H1 (cell line): ENCODE results near the gene C18orf63. TPM values are rescaled to one million over a fixed set of nuclear protein-coding genes. Genes with fewer than 3 reads are reported as not detected.

Experiments
- CTCF ChIA-PET: fragments of 300-600 bp; sonication (Branson Sonifier 250); formaldehyde crosslinking; loops from one replicate; lab custom pipeline; 2021; ENCODE audit not compliant: partially characterized antibody; lab: Charles Lee
- POLR2A ChIA-PET: fragments of 300-600 bp; sonication (Branson Sonifier 250); formaldehyde crosslinking; loops from one replicate; lab custom pipeline; 2021; ENCODE audit warnings: inconsistent platforms; ENCODE audit not compliant: partially characterized antibody; lab: Charles Lee
- DNase-seq, 2 experiments: peaks; one replicate each; pipeline versions ENCODE4 v3.0.0 to v3.0.0-alpha.2; 2010 to 2022; ENCODE audit warnings: low spot score in 2 of 2, low read depth in 1 of 2, mixed read lengths in 1 of 2
- FAIRE-seq: peaks from 2 replicates; lab custom pipeline; 2011; peaks lifted over from hg19 to GRCh38; lab: Jason Lieb, UNC
- H2AFZ ChIP-seq: 2 replicates; pipeline ENCODE4 v1.8.1; 2012; ENCODE audit warnings: low read length, inconsistent platforms
- H2AK5ac ChIP-seq: 2 replicates; pipeline ENCODE4 v1.6.1; 2013; ENCODE audit warnings: low read depth, low read length
- H2BK120ac ChIP-seq: replicated peaks from 2 replicates; pipeline ENCODE3; 2013; ENCODE audit warnings: low read depth, low read length, inconsistent platforms
- H2BK12ac ChIP-seq: 2 replicates; pipeline ENCODE4 v1.6.1; 2013; ENCODE audit warnings: low read depth, low read length
- H2BK15ac ChIP-seq: 2 replicates; pipeline ENCODE4 v1.6.1; 2013; ENCODE audit warnings: low read length
- H2BK20ac ChIP-seq: 2 replicates; pipeline ENCODE4 v1.6.1; 2013; ENCODE audit warnings: low read length
- H2BK5ac ChIP-seq: 2 replicates; pipeline ENCODE4 v1.6.1; 2013; ENCODE audit warnings: low read depth, low read length
- H3K14ac ChIP-seq: 2 replicates; pipeline ENCODE4 v1.6.1; 2013; ENCODE audit warnings: inconsistent platforms; ENCODE audit not compliant: insufficient read length
- H3K18ac ChIP-seq: 2 replicates; pipeline ENCODE4 v1.6.1; 2013; ENCODE audit warnings: low read length; ENCODE audit errors: extremely low read depth
- H3K23ac ChIP-seq: 2 replicates; pipeline ENCODE4 v1.6.1; 2013; ENCODE audit warnings: inconsistent platforms; ENCODE audit not compliant: insufficient read length
- H3K23me2 ChIP-seq: 2 replicates; pipeline ENCODE4 v1.6.1; 2013; ENCODE audit warnings: low read depth, low read length
- H3K27ac ChIP-seq: 2 replicates; pipeline ENCODE4 v1.6.1; 2011; ENCODE audit warnings: low read depth, low read length, inconsistent platforms
- H3K27me3 ChIP-seq, 4 experiments: replicated peaks in 1 of 4; 1 replicate in 1 of 4; 2 replicates in 3 of 4; pipeline versions ENCODE4 v1.6.1 to v1.8.1; 2011 to 2013; ENCODE audit warnings: low read length in 3 of 4, mild to moderate bottlenecking in 3 of 4, inconsistent platforms in 2 of 4, mixed read lengths in 2 of 4, moderate library complexity in 1 of 4; ENCODE audit not compliant: control insufficient read depth in 3 of 4, insufficient read depth in 3 of 4; ENCODE audit errors: extremely low read depth in 1 of 4
- H3K36me3 ChIP-seq, 4 experiments: 2 replicates each; pipeline versions ENCODE4 v1.6.1 to v1.8.1; 2011 to 2013; ENCODE audit warnings: mild to moderate bottlenecking in 4 of 4, low read length in 3 of 4, moderate library complexity in 2 of 4, control low read depth in 1 of 4, inconsistent platforms in 1 of 4; ENCODE audit not compliant: insufficient read depth in 4 of 4, control insufficient read depth in 2 of 4
- H3K4ac ChIP-seq: replicated peaks from 2 replicates; pipeline ENCODE3; 2013; ENCODE audit warnings: low read length, low read depth, mixed read lengths, inconsistent platforms; ENCODE audit not compliant: insufficient read length
- H3K4me1 ChIP-seq, 4 experiments: replicated peaks in 1 of 4; 1 replicate in 1 of 4; 2 replicates in 3 of 4; pipeline versions ENCODE4 v1.6.1 to v1.8.1; 2011 to 2013; ENCODE audit warnings: low read length in 3 of 4, inconsistent platforms in 2 of 4, mixed read lengths in 1 of 4; ENCODE audit not compliant: insufficient read depth in 4 of 4, control insufficient read depth in 3 of 4
- H3K4me2 ChIP-seq, 2 experiments: 2 replicates each; pipeline versions ENCODE4 v1.6.1 to v1.8.1; 2011 to 2013; ENCODE audit warnings: low read depth in 2 of 2, low read length in 2 of 2, control low read depth in 1 of 2, inconsistent platforms in 1 of 2, mild to moderate bottlenecking in 1 of 2; ENCODE audit not compliant: insufficient read depth in 1 of 2
- H3K4me3 ChIP-seq, 4 experiments: fragments of 200-600, 300-600 bp in 1 of 4; sonication (generic), shearing (Covaris generic), sonication (Bioruptor Twin) in 1 of 4; 2 replicates each; pipeline versions ENCODE4 v1.5.1 to v1.8.1; 2011 to 2016; ENCODE audit warnings: low read length in 4 of 4, low read depth in 3 of 4, control low read depth in 2 of 4, inconsistent platforms in 2 of 4, mild to moderate bottlenecking in 2 of 4, mixed read lengths in 1 of 4, moderate library complexity in 1 of 4; ENCODE audit not compliant: insufficient read depth in 2 of 4; ENCODE audit errors: extremely low read depth in 1 of 4
- H3K56ac ChIP-seq: replicated peaks from 2 replicates; pipeline ENCODE3; 2013; ENCODE audit warnings: low read depth, mild to moderate bottlenecking, mixed read lengths, low read length, inconsistent platforms; ENCODE audit not compliant: insufficient read length
- H3K79me1 ChIP-seq: 2 replicates; pipeline ENCODE4 v1.6.1; 2013; ENCODE audit warnings: low read depth, low read length, control low read depth
- H3K79me2 ChIP-seq, 2 experiments: 2 replicates each; pipeline versions ENCODE4 v1.6.1 to v1.8.1; 2012 to 2013; ENCODE audit warnings: low read length in 2 of 2, mild to moderate bottlenecking in 2 of 2, inconsistent platforms in 1 of 2; ENCODE audit not compliant: insufficient read depth in 2 of 2, control insufficient read depth in 1 of 2
- H3K9ac ChIP-seq, 4 experiments: replicated peaks in 1 of 4; 1 replicate in 1 of 4; 2 replicates in 3 of 4; pipeline versions ENCODE4 v1.6.1 to v1.8.1; 2011 to 2013; ENCODE audit warnings: low read depth in 3 of 4, low read length in 3 of 4, control low read depth in 2 of 4, mild to moderate bottlenecking in 2 of 4, moderate library complexity in 2 of 4, inconsistent platforms in 1 of 4; ENCODE audit errors: extremely low read depth in 1 of 4
- H3K9me3 ChIP-seq, 2 experiments: 2 replicates each; pipeline versions ENCODE4 v1.6.1 to v1.8.1; 2012 to 2013; ENCODE audit warnings: mild to moderate bottlenecking in 2 of 2, moderate library complexity in 2 of 2, control low read depth in 1 of 2, inconsistent platforms in 1 of 2, low read depth in 1 of 2, low read length in 1 of 2, mixed read lengths in 1 of 2; ENCODE audit not compliant: insufficient read depth in 2 of 2
- H4K20me1 ChIP-seq, 2 experiments: replicated peaks in 1 of 2; 2 replicates each; pipeline versions ENCODE3 to v1.8.1; 2011 to 2013; ENCODE audit warnings: inconsistent platforms in 2 of 2, low read length in 2 of 2, mild to moderate bottlenecking in 1 of 2; ENCODE audit not compliant: insufficient read depth in 2 of 2, control insufficient read depth in 1 of 2
- H4K5ac ChIP-seq: 2 replicates; pipeline ENCODE4 v1.6.1; 2013; ENCODE audit warnings: low read length, low read depth, mixed read lengths, inconsistent platforms; ENCODE audit not compliant: insufficient read length
- H4K8ac ChIP-seq: 2 replicates; pipeline ENCODE4 v1.8.0; 2013; ENCODE audit warnings: mild to moderate bottlenecking, moderate library complexity, low read length, inconsistent platforms; ENCODE audit not compliant: insufficient read depth; ENCODE audit errors: extremely low read depth
- H4K91ac ChIP-seq: replicated peaks from 2 replicates; pipeline ENCODE3; 2013; ENCODE audit warnings: low read length, mixed read lengths, inconsistent platforms; ENCODE audit not compliant: insufficient read length
- BRCA1 ChIP-seq: IDR thresholded peaks from 2 replicates; pipeline ENCODE4 v1.6.1; 2012; ENCODE audit warnings: low read depth, low read length, improper control_type of control experiment
- CEBPB ChIP-seq: IDR thresholded peaks from 2 replicates; pipeline ENCODE4 v1.6.1; 2012; ENCODE audit warnings: low read depth, low read length
- CHD2 ChIP-seq: IDR thresholded peaks from 2 replicates; pipeline ENCODE4 v1.6.1; 2012; ENCODE audit warnings: low read length, improper control_type of control experiment
- FOSL1 ChIP-seq: IDR thresholded peaks from 2 replicates; pipeline ENCODE4 v1.6.1; 2011; ENCODE audit warnings: mild to moderate bottlenecking, low read depth, low read length, moderate library complexity; ENCODE audit not compliant: insufficient read depth
- KDM1A ChIP-seq: fragments of 200-600, 300-600 bp; sonication (generic); IDR thresholded peaks from 2 replicates; pipeline ENCODE4 v1.7.1; 2016; ENCODE audit warnings: mild to moderate bottlenecking, low read length, borderline replicate concordance
- KDM4A ChIP-seq: IDR thresholded peaks from one replicate; pipeline ENCODE4 v1.7.1; 2012; ENCODE audit warnings: low read depth, mild to moderate bottlenecking, moderate library complexity, low read length, inconsistent platforms; ENCODE audit not compliant: severe bottlenecking
- POLR2A ChIP-seq, 2 experiments: IDR thresholded peaks; 1 replicate in 1 of 2; 2 replicates in 1 of 2; pipeline ENCODE4 v1.6.1; 2011; ENCODE audit warnings: low read depth in 2 of 2, low read length in 2 of 2, mild to moderate bottlenecking in 2 of 2; ENCODE audit errors: control extremely low read depth in 1 of 2
- POU5F1 ChIP-seq: IDR thresholded peaks from 2 replicates; pipeline ENCODE4 v1.6.1; 2011; ENCODE audit warnings: low read depth, mild to moderate bottlenecking, low read length, moderate library complexity
- RFX5 ChIP-seq: IDR thresholded peaks from 2 replicates; pipeline ENCODE4 v1.6.1; 2011; ENCODE audit warnings: low read depth, low read length, improper control_type of control experiment, borderline replicate concordance
- RNF2 ChIP-seq: fragments of 200-900, 300-1000 bp; sonication (generic); IDR thresholded peaks from 2 replicates; pipeline ENCODE4 v1.7.1; 2016; ENCODE audit warnings: borderline replicate concordance, low read depth, mild to moderate bottlenecking, antibody characterized with exemption, low read length; ENCODE audit not compliant: poor library complexity, severe bottlenecking; ENCODE audit errors: missing control alignments
- RXRA ChIP-seq: IDR thresholded peaks from 2 replicates; pipeline ENCODE4 v1.6.1; 2011; ENCODE audit warnings: low read depth, mild to moderate bottlenecking, low read length, moderate library complexity; ENCODE audit not compliant: insufficient read depth
- SIX5 ChIP-seq: IDR thresholded peaks from 2 replicates; pipeline ENCODE4 v1.6.1; 2011; ENCODE audit warnings: mild to moderate bottlenecking, low read depth, low read length
- SP4 ChIP-seq: IDR thresholded peaks from 2 replicates; pipeline ENCODE4 v1.6.1; 2012; ENCODE audit warnings: low read length, inconsistent platforms
- WGBS, 2 experiments: shearing (Covaris generic) in 1 of 2; methylation state at CpG; one replicate each; pipeline versions ENCODE4 v1.1.6 to v1.1.7; 2013 to 2015; ENCODE audit warnings: low lambda C conversion rate in 2 of 2, mixed read lengths in 2 of 2, inconsistent platforms in 1 of 2, low coverage in 1 of 2, missing lambda C conversion rate in 1 of 2; ENCODE audit not compliant: insufficient replicate concordance in 2 of 2, insufficient coverage in 1 of 2, insufficient read length in 1 of 2; ENCODE audit errors: extremely low coverage in 1 of 2, missing lambda C conversion rate in 1 of 2; 5-methylcytosine and 5-hydroxymethylcytosine counted together
- polyA plus RNA-seq, 7 experiments: library from polyadenylated mRNA; depleted of rRNA in 3 of 7; stranded (reverse) in 5 of 7; unstranded in 2 of 7; fragments of >200 nt in 5 of 7; fragments of 200-250 nt in 2 of 7; gene quantifications; 1 replicate in 5 of 7; 2 replicates in 1 of 7; 4 replicates in 1 of 7; pipeline versions ENCODE4 v1.2.1 to v1.2.3, GENCODE V29; 2011 to 2013; ENCODE audit warnings: missing spikeins in 2 of 7, mixed read lengths in 2 of 7
- total RNA-seq: library from RNA; stranded (reverse); fragmentation: NEBNext Ultra II Directional; extraction: Animal tissue kit (Norgen Biotek cat#: 25700); gene quantifications from 2 replicates; pipeline ENCODE4 v1.2.1, GENCODE V29; 2021
- TF ChIP-seq, protein P1 (sequence below): IDR thresholded peaks from 2 replicates; pipeline ENCODE4 v1.6.1; 2011; ENCODE audit warnings: low read length, improper control_type of control experiment

Gene C18orf63
- total and polyA plus RNA-seq, 2 of the 8 experiments (the other 6 are each of a cell fraction or from before 2014, with no cell fraction given): not detected

DNA sequence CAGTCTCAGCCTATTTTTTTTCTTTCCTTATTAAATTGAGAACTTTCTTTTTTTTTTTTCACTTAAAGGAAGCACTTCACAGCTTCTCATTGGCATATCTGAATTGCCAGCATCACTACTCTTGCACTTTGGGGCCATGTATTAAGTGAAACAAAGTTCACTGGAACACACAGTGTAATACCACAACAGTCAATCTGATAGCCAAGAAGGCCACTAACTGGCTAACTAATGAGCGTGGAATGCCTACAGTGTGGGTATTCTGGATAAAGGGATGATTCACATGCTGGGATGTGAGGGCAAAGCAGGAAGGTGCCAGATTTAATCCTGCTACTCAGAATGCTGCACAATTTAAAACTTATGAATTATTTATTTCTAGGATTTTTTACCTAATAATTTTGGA lies 11.7 kb upstream of the C18orf63 start:
- no peak overlapping the region for H3K23ac ChIP-seq
- TF ChIP-seq, protein P1, sequence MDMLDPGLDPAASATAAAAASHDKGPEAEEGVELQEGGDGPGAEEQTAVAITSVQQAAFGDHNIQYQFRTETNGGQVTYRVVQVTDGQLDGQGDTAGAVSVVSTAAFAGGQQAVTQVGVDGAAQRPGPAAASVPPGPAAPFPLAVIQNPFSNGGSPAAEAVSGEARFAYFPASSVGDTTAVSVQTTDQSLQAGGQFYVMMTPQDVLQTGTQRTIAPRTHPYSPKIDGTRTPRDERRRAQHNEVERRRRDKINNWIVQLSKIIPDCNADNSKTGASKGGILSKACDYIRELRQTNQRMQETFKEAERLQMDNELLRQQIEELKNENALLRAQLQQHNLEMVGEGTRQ: no peak
- no peak for TF ChIP-seq KDM1A
- no peak for TF ChIP-seq CHD2
- no peak for TF ChIP-seq POU5F1
- TF ChIP-seq RXRA: no peak
- no peak for TF ChIP-seq RNF2
- no peak for TF ChIP-seq RFX5
- no peak for TF ChIP-seq CEBPB
- TF ChIP-seq SIX5: no peak
- TF ChIP-seq POLR2A (IDR thresholded peaks at IDR 0.05; ENCODE audit: control extremely low read depth in 1 of 2, low read depth in 2 of 2, low read length in 2 of 2): no peak
- no peak for TF ChIP-seq KDM4A
- TF ChIP-seq FOSL1: no peak
- TF ChIP-seq SP4: no peak
- no peak for TF ChIP-seq BRCA1

More for the DNA sequence above, 11.7 kb upstream of the C18orf63 start:
- H4K91ac ChIP-seq: peak overlapping the region; percentile 73
- H2BK15ac ChIP-seq: no peak overlapping the region
- H3K4me3 ChIP-seq: no peak overlapping the region
- no peak overlapping the region for H2AK5ac ChIP-seq
- H2AFZ ChIP-seq: no peak overlapping the region
- no peak overlapping the region for H4K5ac ChIP-seq
- DNase-seq (no peak), FAIRE-seq (no peak)
- no peak overlapping the region for H3K14ac ChIP-seq
- ChIA-PET POLR2A (no interaction called here), CTCF (no interaction called here)
- H3K4me2 ChIP-seq: no peak overlapping the region
- no peak overlapping the region for H3K27ac ChIP-seq
- H3K56ac ChIP-seq: no peak overlapping the region
- H3K23me2 ChIP-seq: no peaks in the 10 kb centered on the region
- H3K79me2 ChIP-seq: no peaks in the 10 kb centered on the region
- H3K4ac ChIP-seq: no peak overlapping the region
- H3K27me3 ChIP-seq: no peaks in the 10 kb centered on the region
- no peak overlapping the region for H3K18ac ChIP-seq
- no peak overlapping the region for H2BK12ac ChIP-seq
- 94% methylated on average over 1 of the region's 1 CpG; no CpG with 5 or more reads in 1 of the 2 experiments for WGBS, 2 experiments
- H3K9me3 ChIP-seq: peaks cover 0 to 7% of the 10 kb centered on the region in 2 experiments; a peak in 2 of 4 replicates
- no peak overlapping the region for H2BK120ac ChIP-seq
- no peaks in the 10 kb centered on the region; a peak in 1 of 8 replicates for H3K36me3 ChIP-seq
- no peak overlapping the region for H2BK20ac ChIP-seq
- no peaks in the 10 kb centered on the region for H3K4me1 ChIP-seq
- H3K9ac ChIP-seq: no peak overlapping the region
- H3K79me1 ChIP-seq: no peaks in the 10 kb centered on the region
- no peaks in the 10 kb centered on the region for H4K20me1 ChIP-seq
- H2BK5ac ChIP-seq: no peak overlapping the region
- H4K8ac ChIP-seq: no peak overlapping the region
